SK-N-MC (cell line): ENCODE data around the gene HIPK4.
A peak's percentile ranks its signal among the peaks of the same experiment; 100 is the strongest.
"Not testable (repeated sequence)": the region's sequence is repeated elsewhere in the genome, so short reads cannot be mapped to it uniquely, and the experiment has no call there.

ENCODE experiments used
- DNase-seq: peaks from one replicate; pipeline ENCODE4 v3.0.0-alpha.2; 2011; ENCODE audit warnings: low read depth, low spot score
- H3K27ac ChIP-seq: fragments of 200-600 bp; sonication (generic); 2 replicates; pipeline ENCODE4 v1.5.1; 2016; ENCODE audit warnings: mixed run types
- H3K36me3 ChIP-seq: fragments of 200-600 bp; sonication (generic); 2 replicates; pipeline ENCODE4 v1.6.1; 2017; ENCODE audit warnings: antibody characterized with exemption, low read length, mixed read lengths; ENCODE audit not compliant: insufficient read depth
- H3K4me3 ChIP-seq: fragments of 200-600 bp; sonication (generic); 2 replicates; pipeline ENCODE4 v1.5.1; 2016
- H3K9ac ChIP-seq: fragments of 200-600 bp; sonication (generic); 2 replicates; pipeline ENCODE4 v1.8.0; 2017; ENCODE audit warnings: mixed run types, mixed read lengths; ENCODE audit not compliant: insufficient read length
- H3K9me3 ChIP-seq: fragments of 200-600 bp; sonication (generic); 2 replicates; pipeline ENCODE4 v1.6.1; 2017; ENCODE audit warnings: low read depth, mild to moderate bottlenecking, antibody characterized with exemption, low read length, moderate library complexity, mixed read lengths
- EZH2 ChIP-seq: fragments of 200-600 bp; sonication (generic); IDR thresholded peaks from one replicate; pipeline ENCODE4 v1.6.1; 2017; ENCODE audit warnings: antibody characterized with exemption
- FOXP2 ChIP-seq: optimal IDR thresholded peaks from 2 replicates; pipeline ENCODE3; 2011; ENCODE audit warnings: mild to moderate bottlenecking, moderate library complexity; ENCODE audit not compliant: insufficient read depth; ENCODE audit errors: extremely low read length, control extremely low read depth
- POLR2AphosphoS5 ChIP-seq: IDR thresholded peaks from 2 replicates; pipeline ENCODE4 v1.6.1; 2012; ENCODE audit warnings: mild to moderate bottlenecking, low read depth, low read length, borderline replicate concordance

Gene HIPK4

GRCh38 chr19:40390084-40390742, at the start of gene HIPK4:
TSS of gene HIPK4 (minus strand) at chr19:40390181. CDS start at chr19:40389902, 279 bp downstream.
- TF ChIP-seq POLR2AphosphoS5, result no peak
- TF ChIP-seq EZH2, result no peak
- no peak for TF ChIP-seq FOXP2
- no peak within 1 kb of the TSS for H3K9ac ChIP-seq
- H3K27ac ChIP-seq, result no peak within 1 kb of the TSS
- H3K4me3 ChIP-seq, result no peak within 1 kb of the TSS
- DNase-seq, result no peak
- no peaks in the 10 kb centered on the region for H3K36me3 ChIP-seq
- H3K9me3 ChIP-seq, result no peaks in the 10 kb centered on the region

GRCh38 chr19:40438284-40438683, 48.3 kb upstream of the HIPK4 start:
- H3K4me3 ChIP-seq, result no peak overlapping the region
- DNase-seq, result no peak

GRCh38 chr19:40433391-40434216, 43.6 kb upstream of the HIPK4 start:
- Histone ChIP-seq H3K36me3 (no peaks in the 10 kb centered on the region), H3K9me3 (no peaks in the 10 kb centered on the region), H3K4me3 (0 out of 2 replicates have a peak overlapping the region, but pooled peaks have one; percentile 4), H3K9ac (peak overlapping the region; percentile 62), H3K27ac (peak overlapping the region; percentile 78)
- TF ChIP-seq POLR2AphosphoS5 (no peak), EZH2 (no peak), FOXP2 (no peak)
- no peak for DNase-seq

More at GRCh38 chr19:40438284-40438683, 48.3 kb upstream of the HIPK4 start:
- Histone ChIP-seq H3K36me3 (peaks cover 21% of the 10 kb centered on the region), H3K9ac (no peak overlapping the region), H3K9me3 (no peaks in the 10 kb centered on the region), H3K27ac (no peak overlapping the region)
- TF ChIP-seq FOXP2 (no peak), EZH2 (no peak), POLR2AphosphoS5 (no peak)

GRCh38 chr19:40432760-40433159, 42.8 kb upstream of the HIPK4 start:
- not testable (repeated sequence) for H3K9ac ChIP-seq, DNase-seq, H3K4me3 ChIP-seq, H3K9me3 ChIP-seq, H3K36me3 ChIP-seq
- H3K27ac ChIP-seq, result peak overlapping the region; percentile 78; the same call in 1 of the 2 replicates

- no peak overlapping the region for H3K9ac ChIP-seq
- no peak for DNase-seq
- H3K4me3 ChIP-seq, result no peak overlapping the region
- TF ChIP-seq POLR2AphosphoS5 (no peak), EZH2 (no peak), FOXP2 (no peak)
- no peaks in the 10 kb centered on the region for H3K9me3 ChIP-seq
- no peak overlapping the region for H3K27ac ChIP-seq
- H3K36me3 ChIP-seq, result no peaks in the 10 kb centered on the region
Observed at GRCh38 chr19:40431698-40432097, 41.7 kb upstream of the HIPK4 start.

- not testable (repeated sequence) for DNase-seq, H3K9ac ChIP-seq, H3K4me3 ChIP-seq, H3K9me3 ChIP-seq, H3K27ac ChIP-seq, H3K36me3 ChIP-seq
Observed at GRCh38 chr19:40430242-40430641, 40.3 kb upstream of the HIPK4 start.

GRCh38 chr19:40428197-40428596, 38.2 kb upstream of the HIPK4 start:
- not testable (repeated sequence) for H3K9ac ChIP-seq, DNase-seq, H3K4me3 ChIP-seq, H3K9me3 ChIP-seq, H3K27ac ChIP-seq, H3K36me3 ChIP-seq

- Histone ChIP-seq H3K9ac (peak within 1 kb of the TSS; percentile 80), H3K36me3 (peaks cover 6% of the 10 kb centered on the region; the same call in 1 of the 2 replicates), H3K9me3 (no peaks in the 10 kb centered on the region), H3K4me3 (peak within 1 kb of the TSS; percentile 92), H3K27ac (peak within 1 kb of the TSS; percentile 78; the same call in 1 of the 2 replicates)
- TF ChIP-seq POLR2AphosphoS5 (peak; percentile 98), EZH2 (no peak)
- peak; percentile 92 for DNase-seq
Observed at GRCh38 chr19:40425450-40426287, 35.7 kb upstream of the HIPK4 start, which contains the start of gene SERTAD1. TSS of gene SERTAD1 (minus strand) at chr19:40425992. CDS start at chr19:40423546, 2,446 bp downstream.
